Keratinocyte (primary cell): ENCODE data around the gene CPPED1. TPM values are rescaled to one million over a fixed set of nuclear protein-coding genes. Genes with fewer than 3 reads are reported as not detected.

Experiments
- DNase-seq: peaks from one replicate; pipeline ENCODE4 v3.0.0-alpha.2; 2011; ENCODE audit warnings: low read depth, missing footprints, low spot score
- FAIRE-seq: peaks from 2 replicates; lab custom pipeline; 2011; peaks lifted over from hg19 to GRCh38; lab: Jason Lieb, UNC
- H2AFZ ChIP-seq: 2 replicates; pipeline ENCODE4 v1.6.0; 2012; ENCODE audit warnings: low read length, control low read depth, inconsistent platforms; ENCODE audit not compliant: control insufficient read depth
- H3K27ac ChIP-seq: 2 replicates; pipeline ENCODE4 v1.5.1; 2011; ENCODE audit warnings: low read length; ENCODE audit not compliant: control insufficient read depth, insufficient read depth
- H3K27me3 ChIP-seq: 3 replicates; pipeline ENCODE4 v1.6.0; 2011; ENCODE audit warnings: low read length; ENCODE audit not compliant: control insufficient read depth, insufficient read depth; ENCODE audit errors: extremely low read depth
- H3K36me3 ChIP-seq, 2 experiments: 2 replicates in 1 of 2; 3 replicates in 1 of 2; pipeline ENCODE4 v1.5.1; 2011; ENCODE audit warnings: low read length in 2 of 2, mild to moderate bottlenecking in 1 of 2; ENCODE audit not compliant: control insufficient read depth in 2 of 2, insufficient read depth in 2 of 2; ENCODE audit errors: extremely low read depth in 1 of 2
- H3K4me1 ChIP-seq: 3 replicates; pipeline ENCODE4 v1.5.1; 2011; ENCODE audit warnings: low read length; ENCODE audit not compliant: control insufficient read depth, insufficient read depth; ENCODE audit errors: extremely low read depth
- H3K4me2 ChIP-seq: 3 replicates; pipeline ENCODE4 v1.6.0; 2011; ENCODE audit warnings: low read depth, low read length; ENCODE audit not compliant: control insufficient read depth, insufficient read depth; ENCODE audit errors: extremely low read depth
- H3K4me3 ChIP-seq, 3 experiments: fragments of 200-600 bp in 1 of 3; sonication (generic) in 1 of 3; 2 replicates in 2 of 3; 3 replicates in 1 of 3; pipeline ENCODE4 v1.5.1; 2011 to 2016; ENCODE audit warnings: low read length in 3 of 3, mild to moderate bottlenecking in 3 of 3, control low read depth in 2 of 3, inconsistent platforms in 1 of 3, low read depth in 1 of 3, mixed read lengths in 1 of 3, mixed run types in 1 of 3, moderate library complexity in 1 of 3; ENCODE audit not compliant: control insufficient read depth in 2 of 3, insufficient read depth in 2 of 3; ENCODE audit errors: extremely low read depth in 1 of 3
- H3K79me2 ChIP-seq: 2 replicates; pipeline ENCODE4 v1.6.0; 2012; ENCODE audit warnings: low read length; ENCODE audit not compliant: control insufficient read depth, insufficient read depth
- H3K9ac ChIP-seq: 3 replicates; pipeline ENCODE4 v1.6.0; 2011; ENCODE audit warnings: low read length; ENCODE audit not compliant: control insufficient read depth, insufficient read depth; ENCODE audit errors: extremely low read depth
- H3K9me1 ChIP-seq: 3 replicates; pipeline ENCODE4 v1.6.0; 2011; ENCODE audit warnings: low read length; ENCODE audit not compliant: control insufficient read depth, insufficient read depth; ENCODE audit errors: extremely low read depth
- H3K9me3 ChIP-seq: 2 replicates; pipeline ENCODE4 v1.5.1; 2012; ENCODE audit warnings: low read depth, low read length; ENCODE audit not compliant: control insufficient read depth
- H4K20me1 ChIP-seq: 3 replicates; pipeline ENCODE4 v1.6.0; 2011; ENCODE audit warnings: low read length; ENCODE audit not compliant: control insufficient read depth, insufficient read depth; ENCODE audit errors: extremely low read depth
- EZH2 ChIP-seq: IDR thresholded peaks from one replicate; pipeline ENCODE4 v1.6.1; 2012; ENCODE audit warnings: inconsistent platforms, mild to moderate bottlenecking, low read length, moderate library complexity
- dilution Hi-C: fragments of 300-500 bp; cut with MboI; formaldehyde crosslinking; loops from one replicate; pipeline ENCODE4 v1.7.0; 2020; ENCODE audit warnings: low sequenced_read_pairs; ENCODE audit not compliant: extremely low pct_ligation_motif_present
- polyA plus RNA-seq, 5 experiments: library from polyadenylated mRNA; depleted of rRNA in 3 of 5; stranded (reverse) in 3 of 5; stranded (forward) in 1 of 5; unstranded in 1 of 5; fragments of >200 nt; gene quantifications; 1 replicate in 1 of 5; 2 replicates in 3 of 5; 3 replicates in 1 of 5; pipeline versions ENCODE4 v1.2.1 to v1.2.3, GENCODE V29; 2011 to 2012; ENCODE audit warnings: missing spikeins in 2 of 5, low read depth in 1 of 5, low replicate concordance in 1 of 5
- TF ChIP-seq, protein P1 (sequence below), 3 experiments: IDR thresholded peaks in 1 of 3; conservative IDR thresholded peaks in 1 of 3; optimal IDR thresholded peaks in 1 of 3; 2 replicates in 2 of 3; 3 replicates in 1 of 3; pipeline versions ENCODE3 to v1.5.1; 2011; ENCODE audit warnings: low read length in 3 of 3, mild to moderate bottlenecking in 3 of 3, moderate library complexity in 2 of 3, control low read depth in 1 of 3, inconsistent platforms in 1 of 3; ENCODE audit not compliant: insufficient read depth in 2 of 3; ENCODE audit errors: extremely low read depth in 1 of 3

Gene CPPED1
- polyA plus RNA-seq, 1 donor (not counting 4 experiments of a cell fraction or from before 2014, with no cell fraction given): 14.4 TPM

DNA sequence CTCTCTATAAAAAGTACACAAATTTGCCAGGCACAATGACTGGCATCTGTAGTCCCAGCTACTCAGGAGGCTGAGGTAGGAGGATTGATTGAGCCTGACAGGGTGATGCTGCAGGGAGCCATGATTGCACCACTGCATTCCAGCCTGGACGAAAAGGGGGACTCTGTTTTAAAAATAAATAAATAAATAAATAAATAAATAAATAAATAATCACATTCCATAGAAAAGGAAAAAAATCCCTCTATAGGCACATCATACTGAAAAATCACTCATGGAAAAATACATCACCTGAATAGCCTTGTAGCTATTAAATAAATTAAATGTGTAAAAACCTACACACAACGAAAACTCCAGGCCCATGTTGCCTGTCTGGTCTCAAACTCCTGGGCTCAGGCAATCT is 56.4 kb downstream of the CPPED1 start:
- no peaks in the 10 kb centered on the region for H3K27me3 ChIP-seq
- DNase-seq (no peak), FAIRE-seq (no peak)
- H3K4me3 ChIP-seq: no peak overlapping the region
- no peak overlapping the region for H3K27ac ChIP-seq
- TF ChIP-seq, protein P1, sequence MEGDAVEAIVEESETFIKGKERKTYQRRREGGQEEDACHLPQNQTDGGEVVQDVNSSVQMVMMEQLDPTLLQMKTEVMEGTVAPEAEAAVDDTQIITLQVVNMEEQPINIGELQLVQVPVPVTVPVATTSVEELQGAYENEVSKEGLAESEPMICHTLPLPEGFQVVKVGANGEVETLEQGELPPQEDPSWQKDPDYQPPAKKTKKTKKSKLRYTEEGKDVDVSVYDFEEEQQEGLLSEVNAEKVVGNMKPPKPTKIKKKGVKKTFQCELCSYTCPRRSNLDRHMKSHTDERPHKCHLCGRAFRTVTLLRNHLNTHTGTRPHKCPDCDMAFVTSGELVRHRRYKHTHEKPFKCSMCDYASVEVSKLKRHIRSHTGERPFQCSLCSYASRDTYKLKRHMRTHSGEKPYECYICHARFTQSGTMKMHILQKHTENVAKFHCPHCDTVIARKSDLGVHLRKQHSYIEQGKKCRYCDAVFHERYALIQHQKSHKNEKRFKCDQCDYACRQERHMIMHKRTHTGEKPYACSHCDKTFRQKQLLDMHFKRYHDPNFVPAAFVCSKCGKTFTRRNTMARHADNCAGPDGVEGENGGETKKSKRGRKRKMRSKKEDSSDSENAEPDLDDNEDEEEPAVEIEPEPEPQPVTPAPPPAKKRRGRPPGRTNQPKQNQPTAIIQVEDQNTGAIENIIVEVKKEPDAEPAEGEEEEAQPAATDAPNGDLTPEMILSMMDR (optimal IDR thresholded peaks at IDR 0.05 in 1 of 3, IDR thresholded peaks at IDR 0.05 in 1 of 3, conservative IDR thresholded peaks at IDR 0.05 in 1 of 3; ENCODE audit: extremely low read depth in 1 of 3, insufficient read depth in 2 of 3, low read length in 3 of 3): no peak
- H4K20me1 ChIP-seq: no peaks in the 10 kb centered on the region
- dilution Hi-C loops: no loop called here
- H3K4me2 ChIP-seq: no peak overlapping the region
- no peaks in the 10 kb centered on the region for H3K9me1 ChIP-seq
- no peaks in the 10 kb centered on the region for H3K79me2 ChIP-seq
- no peaks in the 10 kb centered on the region for H3K36me3 ChIP-seq
- no peak overlapping the region for H3K9ac ChIP-seq
- no peaks in the 10 kb centered on the region for H3K4me1 ChIP-seq
- no peak overlapping the region for H2AFZ ChIP-seq
- peaks cover 3% of the 10 kb centered on the region for H3K9me3 ChIP-seq

DNA sequence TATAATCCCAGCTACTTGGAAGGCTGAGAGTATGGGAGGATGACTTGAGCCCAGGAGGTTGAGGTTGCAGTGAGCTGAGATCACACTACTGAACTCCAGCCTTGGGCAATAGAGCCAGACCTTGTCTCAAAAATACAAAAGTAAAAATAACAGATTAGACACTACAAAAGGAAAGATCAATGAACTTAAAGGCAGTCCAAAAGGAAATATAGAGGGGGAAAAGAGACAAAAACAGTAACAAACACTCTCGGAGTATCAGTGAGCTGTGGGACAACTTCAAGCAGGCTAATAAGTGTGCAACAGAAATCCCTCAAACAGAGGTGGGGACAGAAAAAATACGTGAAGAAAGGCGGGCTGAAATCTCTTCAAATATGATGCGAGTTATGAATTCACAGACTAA is 58.8 kb downstream of the CPPED1 start:
- dilution Hi-C loops: no loop called here
- H4K20me1 ChIP-seq: no peaks in the 10 kb centered on the region
- TF ChIP-seq, protein P1 (optimal IDR thresholded peaks at IDR 0.05 in 1 of 3, IDR thresholded peaks at IDR 0.05 in 1 of 3, conservative IDR thresholded peaks at IDR 0.05 in 1 of 3; ENCODE audit: extremely low read depth in 1 of 3, insufficient read depth in 2 of 3, low read length in 3 of 3): no peak
- no peak for TF ChIP-seq EZH2
- no peaks in the 10 kb centered on the region for H3K9me1 ChIP-seq
- no peaks in the 10 kb centered on the region for H3K36me3 ChIP-seq
- H3K27me3 ChIP-seq: no peaks in the 10 kb centered on the region
- no peaks in the 10 kb centered on the region for H3K4me1 ChIP-seq
- H3K79me2 ChIP-seq: no peaks in the 10 kb centered on the region
- no peak overlapping the region for H3K4me3 ChIP-seq
- FAIRE-seq (no peak), DNase-seq (no peak)
- no peak overlapping the region for H3K4me2 ChIP-seq
- peaks cover 3% of the 10 kb centered on the region for H3K9me3 ChIP-seq
- no peak overlapping the region for H2AFZ ChIP-seq
- no peak overlapping the region for H3K9ac ChIP-seq
- H3K27ac ChIP-seq: no peak overlapping the region
